ENCODE measurements around the gene FOXO3.

DNA sequence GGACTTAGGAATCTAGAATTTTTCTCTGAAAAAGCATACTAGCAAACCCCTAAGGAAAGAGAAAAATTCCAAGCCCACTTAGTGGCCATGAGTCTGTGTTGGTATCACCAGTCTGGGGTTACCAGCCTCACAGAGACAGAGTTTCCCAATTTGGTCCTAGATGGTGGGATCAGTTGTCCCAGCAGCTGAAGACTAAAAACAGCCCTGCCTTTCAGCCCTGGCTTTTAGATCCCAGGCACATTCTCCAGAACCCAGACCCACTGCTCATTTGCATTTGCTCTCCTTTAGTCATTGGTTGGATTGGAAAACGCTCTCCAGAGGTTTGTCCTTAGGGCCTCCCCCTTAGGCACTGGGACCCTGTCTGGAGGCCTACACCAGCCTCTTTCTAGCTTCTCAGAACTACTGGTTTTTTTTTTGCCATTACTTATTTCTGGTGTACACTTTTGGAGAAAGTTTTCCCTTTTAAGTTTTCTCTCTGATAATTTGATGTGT, 39.1 kb upstream of the FOXO3 start:
- TF ChIP-seq, protein P1, sequence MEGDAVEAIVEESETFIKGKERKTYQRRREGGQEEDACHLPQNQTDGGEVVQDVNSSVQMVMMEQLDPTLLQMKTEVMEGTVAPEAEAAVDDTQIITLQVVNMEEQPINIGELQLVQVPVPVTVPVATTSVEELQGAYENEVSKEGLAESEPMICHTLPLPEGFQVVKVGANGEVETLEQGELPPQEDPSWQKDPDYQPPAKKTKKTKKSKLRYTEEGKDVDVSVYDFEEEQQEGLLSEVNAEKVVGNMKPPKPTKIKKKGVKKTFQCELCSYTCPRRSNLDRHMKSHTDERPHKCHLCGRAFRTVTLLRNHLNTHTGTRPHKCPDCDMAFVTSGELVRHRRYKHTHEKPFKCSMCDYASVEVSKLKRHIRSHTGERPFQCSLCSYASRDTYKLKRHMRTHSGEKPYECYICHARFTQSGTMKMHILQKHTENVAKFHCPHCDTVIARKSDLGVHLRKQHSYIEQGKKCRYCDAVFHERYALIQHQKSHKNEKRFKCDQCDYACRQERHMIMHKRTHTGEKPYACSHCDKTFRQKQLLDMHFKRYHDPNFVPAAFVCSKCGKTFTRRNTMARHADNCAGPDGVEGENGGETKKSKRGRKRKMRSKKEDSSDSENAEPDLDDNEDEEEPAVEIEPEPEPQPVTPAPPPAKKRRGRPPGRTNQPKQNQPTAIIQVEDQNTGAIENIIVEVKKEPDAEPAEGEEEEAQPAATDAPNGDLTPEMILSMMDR (conservative IDR thresholded peaks at IDR 0.05 in 1 of 2, IDR thresholded peaks at IDR 0.05 in 1 of 2; ENCODE audit: extremely low read depth in 1 of 2, insufficient read depth in 1 of 2, low read depth in 1 of 2, low read length in 2 of 2) = no peak
- TF ChIP-seq EZH2 (IDR thresholded peaks at IDR 0.05; ENCODE audit: borderline replicate concordance, low read length) = no peak

Measured in mammary epithelial cell (primary cell).